GM21723 (cell line): Measurements from ENCODE around the gene MTMR2.

ENCODE experiments used
- ATAC-seq: cut with Tn5 transposase; IDR thresholded peaks from one replicate; pipeline ENCODE4 v1.9.1; 2021; ENCODE audit warnings: mild to moderate bottlenecking, moderate library complexity; ENCODE audit not compliant: unreplicated experiment

MTMR2 gene

DNA sequence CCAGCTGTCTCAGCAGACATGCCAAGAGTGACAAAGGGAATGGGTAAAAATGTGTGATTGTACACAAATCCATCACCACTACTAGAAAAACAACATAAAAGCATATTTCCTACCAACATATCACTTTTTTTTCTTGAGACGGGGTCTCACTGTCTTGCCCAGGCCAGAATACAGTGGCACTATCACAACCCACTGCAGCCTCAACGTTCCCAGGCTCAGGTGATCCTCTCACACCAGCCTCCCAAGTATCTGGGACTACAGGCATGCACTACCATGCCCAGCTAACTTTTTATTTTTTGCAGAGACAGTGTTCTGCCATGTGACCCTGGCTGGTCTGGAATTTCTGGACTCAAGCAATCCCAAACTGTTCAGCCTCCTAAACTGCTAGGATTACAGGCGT lies 5.2 kb downstream of the MTMR2 start:
- ATAC-seq: no peak

DNA sequence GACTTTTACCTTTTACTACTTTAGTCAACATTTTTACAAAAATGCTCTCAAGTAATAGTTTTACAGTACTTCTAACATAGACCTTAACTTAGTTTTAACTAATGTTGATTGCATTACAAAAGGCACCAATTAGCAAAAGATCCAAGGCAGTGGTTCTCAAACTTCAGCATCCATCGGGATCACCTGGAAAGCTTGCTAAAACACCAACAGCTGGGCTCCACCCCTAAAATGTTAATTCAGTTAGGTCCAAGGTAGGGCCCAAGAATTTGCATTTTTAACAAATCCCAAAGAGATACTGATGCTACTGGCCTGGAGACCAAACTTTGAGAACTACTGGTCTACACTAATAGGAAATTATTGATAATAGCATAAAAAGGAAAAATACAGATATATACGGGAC lies 5.9 kb downstream of the MTMR2 start:
- ATAC-seq: no peak

DNA sequence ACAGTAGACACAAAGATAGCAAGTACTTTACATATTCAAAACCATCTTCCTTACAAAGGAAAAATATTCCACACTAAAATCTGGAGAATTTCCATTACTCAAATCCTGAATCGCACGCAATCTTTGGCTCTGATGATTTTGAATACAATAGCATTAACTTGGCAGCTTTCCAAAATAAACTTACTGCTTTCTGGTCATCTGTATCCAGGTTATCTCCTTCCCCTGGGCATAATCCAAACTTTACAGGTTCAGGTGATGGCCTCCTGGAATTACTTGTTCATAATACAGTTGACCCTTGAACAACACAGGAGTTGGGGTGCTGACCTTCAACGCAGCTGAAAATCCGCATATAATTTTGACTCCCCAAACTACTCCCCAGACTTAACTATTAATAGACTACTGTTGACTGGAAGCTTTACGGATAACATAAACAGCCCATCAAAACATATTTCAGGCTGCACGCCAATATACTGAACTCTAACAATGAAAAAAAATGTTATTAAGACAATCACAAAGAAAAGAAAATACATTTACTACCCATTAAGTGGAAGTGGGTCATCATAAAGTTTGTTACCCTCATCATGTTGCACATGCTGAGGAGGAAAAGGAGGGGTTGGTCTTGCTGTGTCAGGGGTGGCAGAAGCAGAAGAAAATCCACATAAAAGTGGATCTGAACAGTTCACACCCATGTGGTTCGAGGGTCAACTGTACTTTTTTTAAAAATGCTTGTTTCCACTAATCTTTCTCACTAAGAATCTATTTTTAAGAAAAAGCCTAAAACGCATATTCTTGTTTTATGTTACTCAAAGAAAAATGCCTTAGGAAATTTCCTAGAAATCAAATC lies 6.5 kb downstream of the MTMR2 start:
- ATAC-seq: no peak

DNA sequence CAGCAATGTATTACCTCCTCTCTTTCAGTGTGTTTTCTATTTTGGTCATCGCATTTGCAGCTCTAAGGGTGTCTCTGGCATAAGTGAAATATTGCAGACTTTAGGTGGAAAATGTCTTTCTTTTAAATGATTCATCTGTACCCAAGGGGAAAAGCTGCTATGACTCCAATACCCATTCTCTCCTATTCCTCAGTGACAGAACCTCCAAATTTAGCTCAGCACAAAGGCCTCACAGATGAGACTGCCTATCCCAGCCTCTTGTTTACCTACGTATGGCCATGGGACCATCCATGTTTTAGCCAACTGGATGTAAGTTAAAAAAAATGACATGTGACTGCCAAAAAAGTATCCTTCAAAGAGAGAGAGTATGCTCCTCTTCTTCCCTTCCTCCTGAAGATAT lies 7.9 kb downstream of the MTMR2 start:
- no peak for ATAC-seq

DNA sequence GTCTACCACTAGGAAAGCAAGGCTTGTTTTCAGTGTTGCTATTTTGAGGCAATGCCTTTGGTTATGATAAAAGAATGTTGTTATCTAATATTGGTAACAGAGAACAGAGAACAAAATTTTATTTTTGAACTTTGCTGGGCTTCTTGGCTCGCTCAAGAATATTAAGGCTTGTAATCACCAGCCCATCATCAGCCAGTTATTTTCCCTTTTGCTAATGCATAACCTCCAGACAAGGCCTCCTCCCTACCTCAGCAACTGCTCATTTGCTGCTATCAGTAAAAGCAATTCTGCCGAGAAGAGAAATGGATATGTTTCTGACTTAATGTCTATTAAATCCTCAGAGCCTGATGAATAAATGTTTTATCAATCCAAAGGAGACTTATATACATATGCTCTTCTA lies 8.9 kb downstream of the MTMR2 start:
- no peak for ATAC-seq

DNA sequence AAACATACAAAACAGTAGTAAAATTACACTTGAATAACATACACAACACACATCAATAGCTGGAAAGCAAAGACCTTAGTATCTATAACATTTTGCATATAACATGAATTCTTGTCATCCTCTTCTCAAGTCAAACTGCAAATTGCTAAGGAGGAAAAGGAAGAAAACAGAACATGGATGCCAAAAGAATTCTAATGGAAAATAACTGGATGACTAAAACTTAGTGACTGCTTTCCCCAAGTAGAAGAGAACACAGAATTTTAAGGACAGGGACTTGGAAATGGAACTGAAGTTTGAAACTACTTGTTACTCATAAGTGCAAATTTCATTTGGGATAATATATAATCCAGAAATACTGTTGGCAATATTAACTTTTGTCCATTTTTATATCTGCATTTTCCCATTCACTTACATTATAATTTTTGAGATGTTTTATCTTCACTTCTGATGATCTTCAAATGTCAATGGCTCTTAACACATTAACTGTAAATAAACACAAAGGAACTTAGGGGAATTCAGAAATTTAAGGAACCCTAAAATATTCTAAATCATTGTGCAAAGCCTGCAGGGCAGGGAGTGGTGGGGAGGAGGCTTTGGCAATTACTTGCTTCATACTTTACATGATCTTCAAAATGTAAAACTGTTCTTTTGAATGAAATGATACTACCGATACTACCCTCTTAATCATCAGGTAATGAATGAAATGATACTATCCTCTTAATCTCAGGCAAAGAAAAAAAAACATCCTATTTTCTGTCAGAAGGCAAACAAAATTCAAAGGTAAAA lies 9.9 kb downstream of the MTMR2 start:
- ATAC-seq: no peak

DNA sequence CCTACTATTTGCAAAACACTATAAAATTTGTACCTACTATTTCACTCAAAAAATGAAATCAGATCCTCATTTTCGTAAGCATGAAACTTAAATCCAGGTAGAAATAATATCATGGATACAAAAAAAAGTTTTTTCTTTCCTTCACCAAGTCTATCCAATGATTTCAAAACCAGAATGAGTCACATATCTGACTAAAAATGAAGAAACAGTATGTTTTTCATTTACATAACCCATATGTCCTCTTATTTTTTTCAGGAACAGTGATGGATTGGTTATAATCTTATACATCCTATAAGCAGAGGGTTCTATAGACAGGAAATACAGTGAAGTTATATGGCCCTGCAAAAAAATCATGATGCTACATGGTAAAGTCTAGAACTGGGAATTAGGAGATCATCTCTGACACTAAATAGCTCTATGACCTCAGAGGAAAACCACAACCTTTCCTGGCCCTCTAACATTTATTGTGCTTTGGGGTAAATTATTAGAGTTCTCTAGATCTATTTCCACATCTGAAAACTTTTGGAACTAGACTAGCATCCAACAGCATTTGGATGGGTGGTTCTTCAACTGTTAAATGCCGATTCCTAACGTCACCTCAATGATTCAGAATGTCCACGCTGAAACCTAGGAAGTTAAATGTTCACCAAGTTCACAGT lies 10.9 kb downstream of the MTMR2 start:
- ATAC-seq: no peak

DNA sequence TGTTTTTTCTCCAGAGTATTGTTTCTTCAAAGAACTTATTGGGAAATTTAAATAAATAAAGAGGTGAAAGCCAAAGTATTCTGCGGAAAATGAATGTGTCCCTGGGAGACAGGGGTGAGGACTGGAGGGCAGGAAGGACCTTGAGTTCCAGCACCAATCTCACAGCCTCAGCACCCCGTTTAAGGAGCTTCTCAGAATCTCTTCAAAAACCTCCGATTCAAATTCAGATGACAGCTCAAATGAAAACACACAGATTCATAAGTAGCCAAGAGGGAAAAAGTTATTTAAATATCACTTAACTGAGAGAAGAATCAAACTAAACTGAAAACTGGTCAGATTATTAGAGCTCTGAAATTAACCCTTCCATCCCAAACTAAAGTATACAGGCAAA lies 12.5 kb downstream of the MTMR2 start:
- no peak for ATAC-seq

DNA sequence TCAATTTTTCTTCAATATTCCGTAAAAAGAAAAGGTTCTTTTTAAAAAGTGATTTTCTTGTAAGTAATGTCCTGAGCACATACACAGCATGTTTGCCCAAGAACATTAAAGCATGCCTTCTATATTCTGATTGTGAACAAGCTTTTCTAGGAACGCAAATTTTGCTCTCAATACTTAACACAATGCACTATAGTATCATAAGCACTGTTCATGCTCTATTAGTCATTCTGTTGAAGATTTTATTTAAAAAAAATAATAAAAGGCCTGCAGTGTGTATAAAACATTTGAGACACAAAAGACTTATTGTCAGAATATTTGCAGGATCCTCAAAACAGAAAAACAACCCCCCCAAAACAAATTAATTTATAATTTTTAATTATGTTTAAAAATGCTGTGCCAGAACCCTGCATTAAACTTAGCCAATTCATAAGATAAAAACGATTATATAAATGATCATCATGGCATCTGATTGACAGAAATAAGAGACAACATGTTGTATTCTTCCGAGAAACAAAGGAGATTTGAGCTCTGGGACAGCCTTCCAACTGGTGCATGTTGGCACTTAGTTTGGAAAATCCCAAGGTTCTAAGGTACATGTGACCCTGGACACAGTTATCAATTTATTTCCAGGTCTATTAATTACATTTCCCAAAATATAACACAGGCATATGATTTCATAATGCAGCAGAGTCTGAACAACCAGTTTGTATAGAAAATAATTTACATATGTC lies 13.1 kb downstream of the MTMR2 start:
- no peak for ATAC-seq

DNA sequence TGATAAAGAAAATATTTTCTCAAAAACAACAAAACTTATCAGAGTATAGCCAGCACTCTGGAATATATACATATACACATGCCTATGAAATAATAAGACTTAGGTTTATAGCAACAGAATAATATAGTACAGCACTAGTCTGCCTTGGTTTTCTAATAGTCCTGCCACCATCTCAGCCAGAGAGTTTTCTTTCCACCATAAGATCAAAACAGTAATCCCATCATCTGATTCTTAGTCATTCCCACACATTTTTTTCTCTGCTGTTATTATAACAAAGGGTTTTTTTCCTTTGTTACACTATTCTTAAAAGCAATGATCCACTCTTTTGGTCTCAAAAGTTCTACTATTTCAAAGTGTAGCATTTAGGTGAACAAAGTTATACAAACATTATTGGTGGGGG lies 15.1 kb downstream of the MTMR2 start:
- no peak for ATAC-seq

DNA sequence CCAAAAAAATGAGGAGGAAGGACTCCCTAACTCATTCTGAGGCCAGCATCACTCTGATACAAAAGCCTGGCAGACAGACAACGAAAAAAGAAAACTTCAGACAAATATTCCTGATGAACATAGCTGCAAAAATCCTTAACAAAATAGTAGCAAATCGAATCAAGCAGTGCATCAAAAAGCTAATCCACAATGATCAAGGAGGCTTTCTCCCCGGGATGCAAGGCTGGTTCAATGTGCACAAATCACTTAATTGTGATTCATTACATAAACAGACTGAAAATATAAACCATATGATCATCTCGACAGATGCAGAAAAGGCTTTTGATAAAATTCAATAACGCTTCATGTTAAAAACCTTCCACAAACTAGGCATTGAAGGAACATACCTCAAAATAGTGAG lies 16.4 kb downstream of the MTMR2 start:
- ATAC-seq: no peak

DNA sequence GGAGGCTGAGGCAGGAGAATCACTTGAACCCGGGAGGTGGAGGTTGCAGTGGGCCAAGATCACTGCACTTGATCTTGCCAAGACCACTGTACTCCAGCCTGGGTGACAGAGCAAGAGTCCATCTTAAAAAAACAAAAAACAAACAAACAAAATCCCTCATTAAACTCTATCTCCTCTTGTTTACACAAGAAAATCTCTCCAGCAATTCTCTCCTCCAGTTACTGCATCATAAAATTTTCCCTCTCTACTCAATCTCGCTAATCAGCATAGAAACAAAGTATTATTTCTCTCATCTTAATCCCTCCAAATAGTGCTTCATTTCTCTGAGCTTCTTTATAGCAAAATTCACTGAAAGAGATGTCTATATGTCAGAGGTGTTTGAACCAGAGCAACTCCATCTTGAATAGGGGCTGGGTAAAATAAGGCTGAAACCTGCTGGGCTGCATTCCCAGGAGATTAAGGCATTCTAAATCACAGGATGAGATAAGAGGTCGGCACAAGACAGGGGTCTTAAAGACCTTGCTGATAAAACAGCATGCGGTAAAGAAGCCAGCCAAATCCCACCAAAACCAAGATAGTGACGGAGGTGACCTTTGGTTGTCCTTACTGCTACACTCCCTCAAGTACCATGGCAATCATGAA lies 19.8 kb downstream of the MTMR2 start:
- ATAC-seq: no peak

DNA sequence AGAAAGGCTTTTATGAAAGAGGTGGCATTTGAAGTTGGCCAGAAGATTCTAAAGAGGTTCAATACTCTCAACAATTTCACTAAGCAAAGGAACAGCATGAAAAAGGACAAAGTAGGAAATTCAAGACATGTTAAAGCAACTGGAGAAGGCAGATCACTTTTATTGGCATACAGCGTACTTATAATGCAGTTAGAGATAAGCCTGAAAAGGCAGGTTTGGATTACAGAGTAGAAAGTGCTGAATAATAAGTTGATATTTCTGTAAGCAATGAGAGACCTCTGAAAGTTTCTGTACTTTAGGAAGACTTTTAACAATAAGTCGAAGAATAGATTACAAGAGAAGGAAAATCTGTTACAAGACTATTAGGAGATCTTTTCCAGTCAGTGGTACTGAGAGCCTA lies 25.1 kb downstream of the MTMR2 start:
- no peak for ATAC-seq

DNA sequence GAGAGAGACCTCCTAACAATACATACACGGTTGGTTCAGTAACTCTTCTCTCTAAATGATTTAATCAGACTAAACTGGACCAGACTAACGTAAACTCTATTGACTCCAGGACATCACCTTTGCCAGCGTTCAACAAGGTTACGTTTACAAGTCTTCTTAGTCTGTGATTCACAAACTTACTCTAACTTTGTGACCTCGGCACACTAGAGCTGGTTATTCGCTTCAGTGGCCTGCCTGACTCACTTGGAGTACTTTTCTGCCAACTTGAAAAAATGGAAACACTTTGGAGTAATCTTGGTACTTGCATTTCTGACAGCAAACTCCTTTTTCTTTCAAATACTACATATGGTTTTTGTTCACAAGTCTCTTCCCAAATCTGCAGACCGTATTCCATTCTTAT lies 26.2 kb downstream of the MTMR2 start:
- no peak for ATAC-seq

DNA sequence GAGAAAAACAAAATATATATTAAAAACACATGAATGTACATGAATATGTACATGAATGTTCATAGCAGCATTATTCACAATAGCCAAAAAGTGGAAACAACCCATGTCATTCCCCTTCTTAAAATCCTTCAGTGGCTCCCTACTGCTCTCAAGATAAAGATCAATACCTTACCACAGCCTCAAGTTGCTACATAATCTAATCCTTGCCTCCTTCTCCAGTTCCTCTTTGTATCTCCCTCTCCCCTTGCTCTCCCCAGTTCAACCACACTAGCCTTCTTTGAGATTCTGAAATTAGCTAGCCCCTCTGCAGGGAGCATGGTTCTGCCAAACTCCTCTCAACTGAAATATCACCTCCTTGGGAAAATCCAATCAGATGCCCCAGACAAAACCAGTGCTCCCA lies 28.1 kb downstream of the MTMR2 start:
- no peak for ATAC-seq

DNA sequence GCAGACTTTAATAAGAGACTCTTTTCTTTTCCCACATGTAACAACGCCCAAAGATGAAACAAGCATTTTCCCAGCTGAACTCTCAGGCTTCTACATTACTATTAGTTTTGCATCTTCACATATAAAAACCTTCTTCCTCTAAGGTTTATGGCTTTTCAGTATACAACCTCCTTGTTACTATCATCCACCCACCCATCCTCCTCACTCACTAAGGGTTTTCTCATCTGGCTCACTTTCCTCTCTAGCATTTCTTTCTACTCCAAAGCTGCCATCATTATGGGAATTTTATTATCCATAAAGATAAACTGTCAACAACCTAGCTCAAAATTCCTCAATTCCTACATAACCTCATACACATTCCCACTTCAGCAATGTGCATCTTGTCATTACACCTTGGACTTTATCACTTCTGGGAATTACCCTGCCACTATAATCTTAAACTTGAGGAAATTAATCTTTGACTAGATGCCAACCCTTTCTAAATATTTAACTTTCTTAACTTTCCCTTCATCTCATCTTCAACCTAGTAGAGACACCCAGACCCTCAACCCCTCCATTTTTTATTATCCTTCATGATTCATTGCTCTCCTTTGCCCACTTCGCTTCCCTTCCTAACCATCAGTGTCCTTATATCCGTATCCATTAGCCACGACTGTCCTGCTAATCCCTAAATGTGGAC lies 30.9 kb downstream of the MTMR2 start:
- no peak for ATAC-seq

DNA sequence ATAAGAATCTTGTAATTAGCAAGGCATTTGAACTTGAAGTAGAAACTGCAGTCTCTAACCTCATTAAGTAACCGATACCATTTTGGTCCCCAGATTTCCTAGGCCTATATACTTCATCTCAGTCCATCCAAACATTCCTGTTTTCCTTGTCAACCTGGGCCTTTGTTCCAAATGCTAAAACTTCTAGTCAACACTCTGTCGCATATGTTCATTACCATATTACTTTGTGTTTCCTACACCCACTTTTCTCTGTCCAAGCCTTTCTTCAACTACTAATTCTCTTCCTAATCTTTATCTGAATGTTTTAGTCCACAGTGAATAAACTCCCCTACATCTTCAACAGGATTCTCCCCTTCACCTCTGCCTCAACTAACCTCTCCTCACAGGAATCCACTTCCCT lies 31.4 kb downstream of the MTMR2 start:
- no peak for ATAC-seq

DNA sequence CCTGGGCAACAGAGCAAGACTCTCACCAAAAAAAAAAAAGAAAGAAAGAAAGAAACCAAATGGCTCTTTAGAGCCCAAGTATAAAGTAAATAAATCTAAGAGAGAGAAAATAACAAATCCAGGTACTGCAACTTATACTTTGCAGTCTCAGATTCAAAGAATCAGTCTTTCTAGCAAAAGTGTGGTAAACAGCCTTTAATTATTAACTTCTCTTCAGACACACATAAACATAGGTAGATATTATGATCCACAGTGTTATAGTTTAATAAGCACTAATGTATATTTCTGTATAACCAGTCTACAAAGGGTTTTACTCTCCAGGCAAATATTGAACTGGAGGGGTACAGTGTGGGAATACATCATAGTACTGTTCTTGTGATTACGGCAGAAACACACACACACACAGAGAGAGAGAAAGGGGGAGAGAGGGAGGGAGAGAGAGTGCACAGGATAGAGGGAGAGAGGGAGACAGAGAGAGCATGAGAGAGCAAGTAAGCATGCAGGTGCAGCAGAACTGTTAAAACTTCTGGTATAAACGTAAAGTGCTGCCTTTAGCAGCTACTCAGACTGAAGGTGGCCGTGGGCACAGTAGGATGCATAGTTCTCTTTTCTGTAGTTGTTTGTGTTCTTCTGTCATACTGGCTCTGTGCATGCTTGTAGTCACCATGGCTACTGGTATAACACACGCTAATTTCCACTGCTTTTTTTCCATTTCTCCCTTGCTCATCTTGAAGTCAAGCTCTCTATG lies 32.3 kb downstream of the MTMR2 start:
- no peak for ATAC-seq

DNA sequence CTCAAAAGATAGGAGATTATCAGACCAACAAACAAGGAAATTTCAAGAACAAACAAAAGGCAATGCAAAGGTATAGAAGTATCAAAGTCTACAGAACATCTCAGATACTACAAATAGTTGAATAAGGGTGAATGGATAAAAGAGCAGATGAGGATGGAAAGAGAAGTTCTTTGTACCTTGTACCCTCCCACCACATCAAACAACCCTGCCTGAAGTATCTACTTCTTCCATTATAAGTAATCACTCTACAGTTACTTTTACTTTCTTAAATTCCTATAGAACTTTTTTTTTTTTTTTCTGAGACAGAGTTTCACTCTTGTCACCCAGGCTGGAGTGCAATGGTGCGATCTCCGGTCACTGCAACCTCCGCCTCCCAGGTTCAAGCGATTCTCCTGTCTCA lies 35.1 kb downstream of the MTMR2 start:
- no peak for ATAC-seq
